NK-92 treated with Interleukin-12 subunit alpha and Interleukin-12 subunit beta, amount 100 ng/mL, for 24 hours (cell line): ENCODE measurements around the gene APC.

Experiments
- DNase-seq: peaks from one replicate; lab custom pipeline; 2025; lab: John Stamatoyannopoulos, UW

The APC gene

GRCh38 chr5:112787261-112787660 lies 49.6 kb downstream of the APC start:
- DNase-seq = no peak

GRCh38 chr5:112787896-112788295 lies 50.2 kb downstream of the APC start:
- DNase-seq = no peak

DNA sequence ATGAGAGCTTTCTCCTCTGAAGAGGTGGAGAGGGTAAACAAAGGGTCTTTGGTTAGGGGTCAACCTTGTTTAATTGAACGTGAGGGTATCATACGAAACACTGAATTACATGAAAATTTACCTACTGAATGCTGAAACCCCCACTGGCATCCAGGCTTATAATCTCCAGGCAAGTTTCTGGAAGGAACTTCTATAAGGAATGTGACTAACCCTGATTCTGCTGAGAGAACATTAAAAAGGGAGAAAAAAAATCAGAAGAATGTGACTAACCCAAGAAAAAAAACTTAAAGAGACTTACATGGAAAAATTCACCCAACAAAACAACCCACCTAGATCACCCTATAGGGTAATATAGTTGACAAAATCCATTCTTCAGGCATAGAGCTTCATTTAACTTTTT lies 55.5 kb downstream of the APC start:
- DNase-seq = no peak

DNA sequence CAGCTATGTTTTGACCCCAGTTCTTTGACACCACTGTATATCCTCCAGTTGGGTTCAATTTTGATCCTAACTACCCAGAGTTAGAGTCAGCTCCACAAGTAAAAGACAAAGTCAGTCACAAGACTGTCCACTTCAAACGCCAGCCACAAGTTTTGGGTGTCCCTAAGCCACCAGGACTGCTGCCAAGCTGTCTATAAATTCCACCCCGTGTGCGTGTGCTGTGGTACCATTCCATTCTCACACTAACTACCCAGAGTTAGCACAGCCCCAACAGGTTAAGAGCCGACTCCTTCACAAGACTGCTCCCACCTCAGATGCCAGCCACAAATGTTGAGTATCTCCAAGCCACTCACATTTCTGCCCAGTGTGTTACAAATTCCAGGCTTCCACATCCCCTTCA lies 56.7 kb downstream of the APC start:
- no peak for DNase-seq

GRCh38 chr5:112795342-112795741 lies 57.7 kb downstream of the APC start:
- no peak for DNase-seq

DNA sequence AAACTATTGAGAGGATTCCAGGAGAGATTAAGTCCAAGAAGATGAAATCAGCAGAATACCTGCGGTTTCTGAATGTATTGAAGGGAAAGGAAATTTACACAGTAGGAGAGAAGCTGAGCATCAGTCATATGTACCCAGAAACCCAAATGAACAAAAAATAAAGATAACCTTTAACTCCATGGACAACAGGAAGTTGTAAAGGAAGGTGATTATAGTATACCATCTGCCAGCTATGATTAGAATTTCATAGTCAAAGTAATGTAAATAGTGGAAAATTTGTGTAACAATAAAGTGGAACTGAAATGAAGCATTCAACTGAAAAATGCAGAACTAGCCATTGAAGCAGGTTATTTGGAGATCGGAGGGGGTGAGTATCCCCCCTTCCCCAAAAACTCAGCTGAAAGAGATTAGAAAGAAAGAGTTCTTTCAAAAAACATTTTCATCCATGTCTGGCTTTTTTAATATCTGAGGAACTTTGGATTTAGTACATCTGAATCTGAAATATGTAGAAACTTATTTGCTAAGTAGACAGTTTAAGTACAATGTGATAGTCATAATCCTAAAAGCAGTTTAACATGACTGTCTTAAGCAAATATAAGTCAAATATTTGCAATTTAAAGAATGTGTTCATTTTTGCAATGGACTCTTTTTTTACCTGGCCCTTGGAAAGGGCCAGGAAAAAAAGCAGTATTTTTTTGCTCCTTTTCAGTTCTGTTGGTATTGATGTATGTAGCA lies 58.4 kb downstream of the APC start:
- no peak for DNase-seq

DNA sequence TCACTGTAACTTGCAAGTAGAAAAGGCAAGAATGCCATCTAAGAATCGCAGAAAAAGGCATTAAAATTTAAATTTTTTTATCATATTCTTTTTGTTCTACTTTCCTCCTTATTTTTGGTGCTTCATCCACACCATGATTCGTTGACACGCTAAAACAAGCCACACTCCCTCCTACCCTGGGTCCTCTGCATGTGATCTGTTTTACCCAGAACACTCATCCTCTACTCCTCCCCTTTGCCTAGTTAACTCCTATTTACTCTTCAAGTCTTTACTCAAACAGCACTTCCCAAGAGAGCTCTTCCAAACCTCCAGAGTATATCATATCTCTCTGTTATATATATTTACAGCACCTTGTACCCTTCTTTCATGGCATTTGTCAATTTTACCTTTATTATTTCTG lies 62.0 kb downstream of the APC start:
- DNase-seq = no peak

DNA sequence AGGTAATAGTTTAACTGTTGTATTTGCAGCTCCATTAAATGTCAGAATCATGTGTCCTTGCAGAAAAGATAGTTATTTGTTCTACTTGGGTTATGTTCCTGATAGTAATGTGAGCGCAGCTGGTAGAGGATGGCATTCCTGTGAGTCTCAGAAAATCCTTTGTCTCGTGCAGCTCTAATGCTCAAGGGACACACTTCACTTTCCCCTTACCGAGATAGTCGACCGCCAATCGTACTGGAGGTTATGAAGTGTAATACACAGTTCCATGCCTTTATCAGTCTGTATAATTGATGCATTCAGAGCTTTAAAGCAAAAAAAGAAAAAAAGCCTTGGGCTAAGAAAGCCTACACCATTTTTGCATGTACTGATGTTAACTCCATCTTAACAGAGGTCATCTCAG lies 63.2 kb downstream of the APC start:
- no peak for DNase-seq

GRCh38 chr5:112811023-112811422 lies 73.3 kb downstream of the APC start:
- no peak for DNase-seq

DNA sequence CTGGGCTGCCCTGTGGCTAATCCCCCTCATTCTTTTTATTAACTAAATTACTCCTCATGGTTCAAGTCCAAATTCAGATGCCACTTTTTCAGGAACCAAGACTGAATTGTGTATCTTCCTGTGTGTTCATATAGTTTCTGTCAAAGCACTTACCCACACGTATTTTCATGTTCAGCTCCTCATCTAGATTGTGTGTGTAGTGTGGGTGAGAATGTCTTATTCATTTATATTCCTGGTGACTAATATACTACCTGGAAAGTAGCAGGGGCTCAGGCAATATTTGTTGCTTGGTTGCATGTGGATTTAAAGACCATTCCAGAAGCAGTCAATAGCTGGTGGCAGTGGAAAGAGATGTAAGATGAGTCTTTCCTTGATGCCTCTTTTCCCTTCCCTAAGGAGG lies 74.9 kb downstream of the APC start:
- no peak for DNase-seq

DNA sequence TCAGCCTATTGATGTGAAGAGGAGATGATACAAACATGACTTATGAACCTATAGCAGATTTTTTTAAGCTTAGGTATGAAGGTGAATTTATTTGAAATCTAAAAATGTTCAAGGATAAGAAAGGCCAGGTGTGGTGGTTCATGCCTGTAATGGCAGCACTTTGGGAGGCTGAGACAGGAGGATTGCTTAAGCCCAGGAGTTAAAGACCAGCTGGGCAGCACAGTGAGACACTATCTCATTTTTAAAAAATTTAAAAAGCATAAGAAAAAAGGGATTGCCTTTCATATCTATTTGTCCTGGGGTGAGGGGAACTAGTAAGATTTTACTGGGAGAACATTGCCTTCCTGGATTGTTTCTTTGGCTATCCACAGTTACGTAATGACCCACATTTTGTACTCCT lies 82.6 kb downstream of the APC start:
- DNase-seq = no peak

- no peak for DNase-seq
Observed at GRCh38 chr5:112822456-112822855, 84.8 kb downstream of the APC start.

- DNase-seq = no peak
Observed at GRCh38 chr5:112823181-112823580, 85.5 kb downstream of the APC start.

- DNase-seq = no peak
Observed at GRCh38 chr5:112823656-112824055, 86.0 kb downstream of the APC start.

DNA sequence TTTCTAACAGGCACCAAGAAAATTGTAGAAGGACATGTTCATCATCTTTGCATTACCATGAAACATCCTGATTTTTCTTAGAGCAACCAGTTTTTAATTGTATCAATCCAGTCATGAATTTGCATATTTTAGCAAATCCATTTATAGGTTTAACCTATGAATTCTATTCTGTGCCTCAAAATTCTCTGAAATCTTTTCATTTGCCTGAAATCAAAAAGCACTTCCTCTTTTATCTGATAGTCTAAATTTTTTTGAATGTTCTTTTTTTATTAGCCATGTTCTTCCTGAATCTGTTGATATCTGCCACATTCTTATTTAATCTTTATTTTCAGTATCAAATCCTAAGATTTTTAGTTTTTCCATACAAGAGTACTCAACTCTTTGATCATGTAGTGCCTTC lies 86.5 kb downstream of the APC start:
- no peak for DNase-seq

DNA sequence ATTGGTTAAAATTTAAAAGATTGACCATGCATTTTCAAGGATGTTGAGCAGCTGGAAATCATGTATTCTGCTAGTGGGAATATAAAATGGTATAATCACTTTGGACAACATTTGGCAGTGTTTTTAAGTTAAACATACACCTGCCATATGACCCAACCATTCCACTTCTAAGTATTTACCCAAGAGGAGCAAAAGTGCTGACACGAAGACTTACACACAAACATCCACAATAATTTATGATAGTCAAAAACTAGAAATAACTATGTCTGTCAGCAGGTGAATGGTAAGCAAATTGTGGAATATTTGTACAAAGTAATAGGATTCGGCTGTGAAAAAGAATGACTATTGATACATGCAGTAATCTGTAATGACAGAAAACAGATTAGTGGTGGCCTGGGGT lies 92.7 kb downstream of the APC start:
- no peak for DNase-seq

GRCh38 chr5:112833971-112834370 lies 96.3 kb downstream of the APC start:
- no peak for DNase-seq

GRCh38 chr5:112844489-112844888 lies 106.8 kb downstream of the APC start:
- no peak for DNase-seq

GRCh38 chr5:112846556-112846955 lies 108.9 kb downstream of the APC start:
- no peak for DNase-seq

- no peak for DNase-seq
Observed at GRCh38 chr5:112847306-112847705, 109.6 kb downstream of the APC start.

DNA sequence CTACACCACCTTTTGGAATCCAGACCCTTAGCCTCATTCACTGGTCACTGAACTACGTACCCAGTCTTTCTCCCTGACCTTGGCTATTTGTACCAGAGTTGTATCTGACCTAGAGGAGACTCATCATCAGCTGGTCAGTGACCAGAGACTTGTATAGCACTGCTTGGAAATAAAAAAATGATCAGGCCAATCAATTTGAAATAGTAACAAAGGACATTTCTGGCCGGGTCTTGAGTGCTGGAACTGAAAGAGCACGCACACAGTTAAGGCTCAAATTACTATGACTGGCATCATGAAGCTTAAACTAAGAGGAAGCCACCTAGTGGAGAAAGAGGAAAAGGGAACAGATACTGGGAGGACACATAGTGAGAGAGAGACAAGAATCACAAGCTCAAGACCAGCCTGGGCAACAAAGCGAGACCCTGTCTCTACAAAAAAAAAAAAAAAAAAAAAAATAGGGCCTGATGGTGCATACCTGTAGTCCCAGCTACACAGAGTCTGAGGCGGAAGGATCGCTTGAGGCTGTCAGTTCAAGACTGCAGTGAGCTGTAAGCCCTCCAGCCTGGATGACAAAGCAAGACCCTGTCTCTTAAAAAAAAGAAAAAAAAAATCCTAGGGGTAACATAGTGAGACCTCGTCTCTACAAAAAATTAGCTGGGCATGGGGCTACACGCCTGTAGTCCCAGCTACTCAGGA lies 110.6 kb downstream of the APC start:
- DNase-seq = no peak

DNA sequence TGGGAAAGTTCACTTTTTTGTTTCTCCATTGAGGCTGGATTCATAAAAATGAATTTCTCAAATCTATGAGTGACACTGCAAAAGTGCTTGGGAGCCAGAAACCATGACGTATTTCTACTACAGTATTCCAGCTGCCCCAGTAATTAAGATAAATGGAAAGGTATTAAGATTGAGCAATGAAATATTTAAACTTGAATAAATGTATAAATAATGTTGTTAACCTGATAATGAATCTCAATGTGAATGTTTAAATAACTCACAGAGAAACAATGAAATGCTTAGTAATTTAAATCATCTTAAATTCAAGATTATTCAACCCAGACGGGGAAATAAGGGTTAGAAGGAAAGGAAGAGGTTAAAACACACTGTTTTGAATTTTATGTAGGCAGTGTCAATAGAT lies 112.2 kb downstream of the APC start:
- DNase-seq = no peak

DNA sequence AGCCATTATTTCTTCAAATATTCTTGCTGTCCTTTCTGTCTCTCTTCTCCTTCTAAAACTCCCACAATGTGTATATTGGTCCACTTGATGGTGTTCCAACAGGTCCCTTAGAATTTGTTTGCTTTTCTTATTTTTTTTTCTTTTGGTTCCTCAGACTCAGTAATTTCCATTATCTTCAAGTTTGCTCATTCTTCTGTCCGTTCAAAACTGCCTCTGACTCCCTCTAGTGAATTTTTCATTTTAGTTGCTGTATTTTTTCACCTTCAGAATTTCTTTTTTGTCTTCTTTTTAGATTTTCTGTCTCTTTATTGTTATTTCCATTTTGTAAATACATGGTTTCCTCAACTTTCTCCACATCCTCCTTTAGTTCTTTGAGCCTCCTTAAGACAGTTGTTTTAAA lies 117.0 kb downstream of the APC start:
- DNase-seq = no peak

- no peak for DNase-seq
Observed at GRCh38 chr5:112857866-112858265, 120.2 kb downstream of the APC start.
